Esophagus squamous epithelium (tissue), 5 donors: Measurements from ENCODE around the gene TMPRSS15. TPM values are rescaled to one million over a fixed set of nuclear protein-coding genes. Genes with fewer than 3 reads are reported as not detected.

ENCODE experiments used
- DNase-seq: peaks from one replicate; lab custom pipeline; 2025; lab: John Stamatoyannopoulos, UW
- H3K27ac ChIP-seq, 4 donors: fragments of 200-600 bp; sonication (generic); one replicate each; pipeline ENCODE4 v1.5.1; 2016 to 2019; ENCODE audit warnings: mild to moderate bottlenecking in 1 of 4
- H3K27me3 ChIP-seq, 4 donors: fragments of 200-600 bp; sonication (generic); 1 replicate in 3 of 4; 2 replicates in 1 of 4; pipeline versions ENCODE4 v1.5.1 to v1.6.0; 2017 to 2021; ENCODE audit warnings: antibody characterized with exemption in 1 of 4
- H3K36me3 ChIP-seq, 3 donors: fragments of 200-600 bp; sonication (generic); one replicate each; pipeline ENCODE4 v1.5.1; 2016 to 2019
- H3K4me1 ChIP-seq, 3 donors: fragments of 200-600 bp; sonication (generic); one replicate each; pipeline ENCODE4 v1.5.1; 2017 to 2019
- H3K4me3 ChIP-seq, 4 donors: fragments of 200-600 bp; sonication (generic); 1 replicate in 3 of 4; 2 replicates in 1 of 4; pipeline ENCODE4 v1.5.1; 2016 to 2019; ENCODE audit warnings: mild to moderate bottlenecking in 2 of 4, moderate library complexity in 1 of 4
- H3K9me3 ChIP-seq, 3 donors: fragments of 200-600 bp; sonication (generic); one replicate each; pipeline ENCODE4 v1.5.1; 2016 to 2019
- POLR2A ChIP-seq, 4 donors: fragments of 450-650 bp; IDR thresholded peaks; one replicate each; pipeline ENCODE4 v1.6.1; 2017; ENCODE audit warnings: antibody characterized with exemption in 4 of 4, mild to moderate bottlenecking in 4 of 4, moderate library complexity in 3 of 4
- WGBS, 2 donors: methylation state at CpG; one replicate each; pipeline ENCODE4 v1.1.5; 2018; 5-methylcytosine and 5-hydroxymethylcytosine counted together
- intact Hi-C: fragments of 100-400 bp; cut with DNase I; formaldehyde crosslinking; loops from one replicate; pipeline ENCODE4 v1.15.0; 2022
- total RNA-seq, 4 donors: library from RNA; depleted of rRNA; stranded (reverse); fragments of >200 nt; gene quantifications; one replicate each; pipeline ENCODE4 v1.1.0, GENCODE V29; 2016
- TF ChIP-seq, protein P1 (sequence below), 6 experiments: fragments of 450-650 bp in 4 of 6; fragments of 200-600 bp in 2 of 6; sonication (generic) in 2 of 6; IDR thresholded peaks; one replicate each; pipeline ENCODE4 v1.5.1; 2016 to 2019; ENCODE audit warnings: antibody characterized with exemption in 6 of 6, mild to moderate bottlenecking in 4 of 6, moderate library complexity in 4 of 6
- donor health status: DM: yes; HTN: yes; CAD: no.

TMPRSS15 gene
- total RNA-seq, 4 donors from 2014 or later, result not detected

DNA sequence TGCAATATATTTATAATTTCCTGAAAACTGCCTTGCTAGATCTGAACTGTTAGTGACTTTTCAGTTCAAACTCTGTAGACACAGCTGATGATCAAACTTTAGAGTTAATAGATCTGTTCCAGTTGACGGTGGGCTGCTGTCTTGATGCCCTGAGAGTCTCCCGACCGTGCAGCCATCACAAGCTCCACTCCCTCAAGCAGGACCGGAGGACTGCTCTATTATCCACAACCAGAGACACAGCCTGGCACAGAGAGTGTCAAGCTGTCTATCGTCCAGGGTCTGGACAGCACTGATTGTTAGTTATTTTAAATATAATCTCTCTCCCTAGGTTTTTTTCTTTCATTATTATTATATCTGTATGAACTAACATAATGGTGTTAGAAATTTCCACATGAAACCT, 150.9 kb downstream of the TMPRSS15 start:
- Histone ChIP-seq H3K27me3 (no peaks in the 10 kb centered on the region), H3K36me3 (no peaks in the 10 kb centered on the region), H3K27ac (no peak overlapping the region), H3K4me3 (no peak overlapping the region), H3K9me3 (no peaks in the 10 kb centered on the region), H3K4me1 (peaks cover 0 to 5% (median 0%) of the 10 kb centered on the region in 3 donors)
- 63 to 77% methylated on average over 5 of the region's 5 CpGs for WGBS, 2 donors
- no peak for DNase-seq
- intact Hi-C loops, result no loop called here
- no peak for TF ChIP-seq POLR2A (IDR thresholded peaks at IDR 0.05)
- TF ChIP-seq, protein P1, sequence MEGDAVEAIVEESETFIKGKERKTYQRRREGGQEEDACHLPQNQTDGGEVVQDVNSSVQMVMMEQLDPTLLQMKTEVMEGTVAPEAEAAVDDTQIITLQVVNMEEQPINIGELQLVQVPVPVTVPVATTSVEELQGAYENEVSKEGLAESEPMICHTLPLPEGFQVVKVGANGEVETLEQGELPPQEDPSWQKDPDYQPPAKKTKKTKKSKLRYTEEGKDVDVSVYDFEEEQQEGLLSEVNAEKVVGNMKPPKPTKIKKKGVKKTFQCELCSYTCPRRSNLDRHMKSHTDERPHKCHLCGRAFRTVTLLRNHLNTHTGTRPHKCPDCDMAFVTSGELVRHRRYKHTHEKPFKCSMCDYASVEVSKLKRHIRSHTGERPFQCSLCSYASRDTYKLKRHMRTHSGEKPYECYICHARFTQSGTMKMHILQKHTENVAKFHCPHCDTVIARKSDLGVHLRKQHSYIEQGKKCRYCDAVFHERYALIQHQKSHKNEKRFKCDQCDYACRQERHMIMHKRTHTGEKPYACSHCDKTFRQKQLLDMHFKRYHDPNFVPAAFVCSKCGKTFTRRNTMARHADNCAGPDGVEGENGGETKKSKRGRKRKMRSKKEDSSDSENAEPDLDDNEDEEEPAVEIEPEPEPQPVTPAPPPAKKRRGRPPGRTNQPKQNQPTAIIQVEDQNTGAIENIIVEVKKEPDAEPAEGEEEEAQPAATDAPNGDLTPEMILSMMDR (IDR thresholded peaks at IDR 0.05), result no peak

DNA sequence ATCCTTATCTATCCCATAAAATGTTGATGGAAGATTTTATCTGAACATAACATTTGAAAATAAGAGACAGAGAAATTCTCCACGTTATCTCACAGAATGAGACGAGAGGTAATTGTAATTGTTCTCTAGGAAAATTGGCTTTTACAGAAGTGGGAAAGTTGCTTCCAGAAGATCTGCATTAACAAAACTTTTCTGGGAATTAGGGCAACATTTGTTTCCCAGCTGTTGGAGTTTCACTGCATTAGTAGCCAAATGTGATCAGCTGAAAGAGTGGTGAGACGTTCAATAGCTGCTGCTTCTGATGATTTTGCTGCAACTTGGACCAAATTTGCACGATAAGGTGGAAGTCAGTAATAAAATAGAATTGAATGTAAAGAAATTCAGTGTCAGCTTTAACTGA, 151.3 kb downstream of the TMPRSS15 start:
- Histone ChIP-seq H3K4me1 (peaks cover 0 to 5% (median 0%) of the 10 kb centered on the region in 3 donors), H3K27ac (no peak overlapping the region), H3K4me3 (no peak overlapping the region), H3K27me3 (no peaks in the 10 kb centered on the region), H3K36me3 (no peaks in the 10 kb centered on the region), H3K9me3 (no peaks in the 10 kb centered on the region)
- no peak for DNase-seq
- no peak for TF ChIP-seq POLR2A (IDR thresholded peaks at IDR 0.05)
- TF ChIP-seq, protein P1 (IDR thresholded peaks at IDR 0.05), result no peak
- intact Hi-C loops, result no loop called here
- WGBS, 2 donors, result 61 to 72% methylated on average over 4 of the region's 4 CpGs

DNA sequence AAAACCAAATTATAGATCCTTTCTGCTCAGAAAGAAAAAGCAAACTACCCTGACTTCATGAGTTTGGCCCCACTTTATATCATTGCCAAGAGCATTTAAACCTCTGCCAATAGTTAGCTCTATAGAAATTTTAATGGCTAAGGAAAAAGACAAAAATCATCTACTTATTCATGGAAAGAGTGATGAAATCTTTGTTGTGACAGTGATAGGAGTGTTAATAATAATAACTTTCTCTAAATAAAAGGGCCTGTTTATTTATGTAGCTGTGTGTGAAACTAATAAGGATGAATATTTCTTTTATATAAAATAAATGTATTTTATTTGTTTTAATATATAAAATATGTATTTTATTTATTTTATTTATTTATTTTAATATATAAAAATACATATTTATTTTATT, 152.5 kb downstream of the TMPRSS15 start:
- TF ChIP-seq, protein P1 (IDR thresholded peaks at IDR 0.05), result no peak
- TF ChIP-seq POLR2A (IDR thresholded peaks at IDR 0.05), result no peak
- intact Hi-C loops, result no loop called here
- Histone ChIP-seq H3K4me3 (no peak overlapping the region), H3K27ac (no peak overlapping the region), H3K9me3 (no peaks in the 10 kb centered on the region), H3K27me3 (no peaks in the 10 kb centered on the region), H3K36me3 (no peaks in the 10 kb centered on the region), H3K4me1 (peaks cover 0 to 5% (median 0%) of the 10 kb centered on the region in 3 donors)
- DNase-seq, result no peak

- H3K36me3 ChIP-seq, result no peaks in the 10 kb centered on the region
- H3K27ac ChIP-seq, result no peak overlapping the region
- WGBS, 2 donors, result 46 to 60% methylated on average over 2 of the region's 2 CpGs
- no peaks in the 10 kb centered on the region for H3K9me3 ChIP-seq
- TF ChIP-seq POLR2A (IDR thresholded peaks at IDR 0.05), result no peak
- TF ChIP-seq, protein P1 (IDR thresholded peaks at IDR 0.05), result no peak
- no peak for DNase-seq
- H3K27me3 ChIP-seq, result peaks cover 0 to 12% (median 2%) of the 10 kb centered on the region in 4 donors
- H3K4me1 ChIP-seq, result peaks cover 0 to 16% (median 2%) of the 10 kb centered on the region in 3 donors
- intact Hi-C loops, result no loop called here
- no peak overlapping the region for H3K4me3 ChIP-seq
Observed at GRCh38 chr21:18249672-18250071, 153.9 kb downstream of the TMPRSS15 start.

GRCh38 chr21:18248171-18248570, 155.4 kb downstream of the TMPRSS15 start:
- no peak overlapping the region for H3K27ac ChIP-seq
- no peak for DNase-seq
- no peaks in the 10 kb centered on the region for H3K36me3 ChIP-seq
- no peak overlapping the region for H3K4me3 ChIP-seq
- WGBS, 2 donors, result 57 to 83% methylated on average over 1 of the region's 1 CpG
- peaks cover 0 to 27% (median 2%) of the 10 kb centered on the region in 4 donors for H3K27me3 ChIP-seq
- intact Hi-C loops, result no loop called here
- H3K9me3 ChIP-seq, result no peaks in the 10 kb centered on the region
- H3K4me1 ChIP-seq, result peaks cover 0 to 22% (median 5%) of the 10 kb centered on the region in 3 donors
- TF ChIP-seq POLR2A (IDR thresholded peaks at IDR 0.05), result no peak
- TF ChIP-seq, protein P1 (IDR thresholded peaks at IDR 0.05), result no peak
